Measurements from ENCODE around the gene NFE2.
"Not testable (repeated sequence)": the region's sequence is repeated elsewhere in the genome, so short reads cannot be mapped to it uniquely, and the experiment has no call there.

Gene NFE2

GRCh38 chr12:54286042-54287030 is 14.5 kb downstream of the NFE2 start:
- no peaks in the 10 kb centered on the region for H3K27me3 ChIP-seq (ENCODE audit: insufficient read depth, low read depth, severe bottlenecking)
- H3K36me3 ChIP-seq, result peaks cover 69% of the 10 kb centered on the region
- H3K4me3 ChIP-seq (ENCODE audit: low read depth, low read length), result no peak overlapping the region
- no peak for DNase-seq
- H3K9me3 ChIP-seq (ENCODE audit: severe bottlenecking), result no peaks in the 10 kb centered on the region
- no peak for TF ChIP-seq CTCF (IDR thresholded peaks at IDR 0.05; ENCODE audit: low read depth, low read length)
- H3K27ac ChIP-seq, result peak overlapping the region; percentile 45

GRCh38 chr12:54285150-54286041 is 15.4 kb downstream of the NFE2 start:
- no peaks in the 10 kb centered on the region for H3K9me3 ChIP-seq (ENCODE audit: severe bottlenecking)
- H3K27me3 ChIP-seq (ENCODE audit: insufficient read depth, low read depth, severe bottlenecking), result no peaks in the 10 kb centered on the region
- no peak overlapping the region for H3K4me3 ChIP-seq (ENCODE audit: low read depth, low read length)
- no peak for TF ChIP-seq CTCF (IDR thresholded peaks at IDR 0.05; ENCODE audit: low read depth, low read length)
- DNase-seq, result no peak
- H3K36me3 ChIP-seq, result peaks cover 76% of the 10 kb centered on the region
- no peak overlapping the region for H3K27ac ChIP-seq

- DNase-seq; H3K27me3 ChIP-seq (ENCODE audit: insufficient read depth, low read depth, severe bottlenecking); H3K27ac ChIP-seq; H3K9me3 ChIP-seq (ENCODE audit: severe bottlenecking): not testable (repeated sequence)
- peaks cover 78% of the 10 kb centered on the region for H3K36me3 ChIP-seq
- peak overlapping the region; percentile 89; the same call in 1 of the 2 replicates for H3K4me3 ChIP-seq (ENCODE audit: low read depth, low read length)
These were observed 16.6 kb downstream of the NFE2 start for GRCh38 chr12:54284070-54284780.

GRCh38 chr12:54282949-54283593 is 17.7 kb downstream of the NFE2 start:
- no peak overlapping the region for H3K27ac ChIP-seq
- H3K9me3 ChIP-seq (ENCODE audit: severe bottlenecking), result no peaks in the 10 kb centered on the region
- H3K27me3 ChIP-seq (ENCODE audit: insufficient read depth, low read depth, severe bottlenecking), result no peaks in the 10 kb centered on the region
- H3K4me3 ChIP-seq (ENCODE audit: low read depth, low read length), result peak overlapping the region; percentile 89
- no peak for TF ChIP-seq CTCF (IDR thresholded peaks at IDR 0.05; ENCODE audit: low read depth, low read length)
- peaks cover 83% of the 10 kb centered on the region for H3K36me3 ChIP-seq
- DNase-seq, result no peak

- H3K9me3 ChIP-seq (ENCODE audit: severe bottlenecking); DNase-seq; H3K27me3 ChIP-seq (ENCODE audit: insufficient read depth, low read depth, severe bottlenecking): not testable (repeated sequence)
- H3K4me3 ChIP-seq (ENCODE audit: low read depth, low read length), result peak overlapping the region; percentile 89
- peaks cover 83% of the 10 kb centered on the region for H3K36me3 ChIP-seq
- H3K27ac ChIP-seq, result peak overlapping the region; percentile 98
These were observed 19.1 kb downstream of the NFE2 start for GRCh38 chr12:54281694-54282093.

- H3K9me3 ChIP-seq (ENCODE audit: severe bottlenecking); H3K27me3 ChIP-seq (ENCODE audit: insufficient read depth, low read depth, severe bottlenecking); DNase-seq: not testable (repeated sequence)
- peak overlapping the region; percentile 89 for H3K4me3 ChIP-seq (ENCODE audit: low read depth, low read length)
- H3K27ac ChIP-seq, result peak overlapping the region; percentile 98
- peaks cover 81% of the 10 kb centered on the region for H3K36me3 ChIP-seq
These were observed 19.6 kb downstream of the NFE2 start for GRCh38 chr12:54281261-54281638.

Measured in WERI-Rb-1 (cell line).